Measurements from ENCODE around the gene STAC. TPM values are rescaled to one million over a fixed set of nuclear protein-coding genes. Genes with fewer than 3 reads are reported as not detected.

The STAC gene
- total and polyA plus RNA-seq, 5 experiments from 2014 or later = not detected

DNA sequence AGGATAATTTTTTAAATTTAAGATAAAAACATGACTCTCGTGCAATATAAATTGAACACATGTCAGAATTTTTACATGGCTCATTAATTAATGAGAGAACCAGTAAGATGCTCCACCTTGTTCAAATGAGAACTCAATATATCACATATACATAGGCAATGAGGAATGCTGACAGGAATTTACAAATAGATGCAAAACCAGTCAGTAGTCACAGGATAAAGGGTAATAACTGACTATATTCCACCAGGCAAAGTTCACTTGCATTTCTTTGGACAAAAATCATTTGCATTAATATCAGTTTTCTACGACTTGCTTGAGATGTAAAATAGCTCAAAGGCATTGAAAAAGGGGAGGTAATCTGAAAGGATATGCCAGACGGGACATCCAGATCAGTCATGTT is 139.4 kb downstream of the STAC start:
- Mint-ChIP-seq H3K4me3 (no peak overlapping the region), H3K36me3 (no peaks in the 10 kb centered on the region), H3K9me3 (peaks cover 0 to 4% (median 0%) of the 10 kb centered on the region in 9 donors), H3K27ac (no peak overlapping the region), H3K4me1 (no peaks in the 10 kb centered on the region), H3K27me3 (peaks cover 0 to 17% (median 4%) of the 10 kb centered on the region in 5 donors)
- ATAC-seq (no peak), DNase-seq (no peak)
- POLR2A ChIA-PET = no interaction called here

GRCh38 chr3:36520241-36521006 is 140.1 kb downstream of the STAC start:
- no peaks in the 10 kb centered on the region for H3K4me1 Mint-ChIP-seq
- no peak overlapping the region for H3K4me3 Mint-ChIP-seq
- H3K9me3 Mint-ChIP-seq = peaks cover 0 to 2% (median 0%) of the 10 kb centered on the region in 9 donors
- POLR2A ChIA-PET = no interaction called here
- peaks cover 0 to 17% (median 3%) of the 10 kb centered on the region in 5 donors for H3K27me3 Mint-ChIP-seq
- no peaks in the 10 kb centered on the region for H3K36me3 Mint-ChIP-seq
- DNase-seq (no peak), ATAC-seq (no peak)
- no peak overlapping the region for H3K27ac Mint-ChIP-seq

GRCh38 chr3:36521007-36521379 is 140.7 kb downstream of the STAC start:
- Mint-ChIP-seq H3K4me3 (no peak overlapping the region), H3K4me1 (no peaks in the 10 kb centered on the region), H3K27me3 (peaks cover 0 to 17% (median 3%) of the 10 kb centered on the region in 5 donors), H3K9me3 (no peaks in the 10 kb centered on the region), H3K27ac (no peak overlapping the region), H3K36me3 (no peaks in the 10 kb centered on the region)
- no peak for DNase-seq
- POLR2A ChIA-PET = no interaction called here
- ATAC-seq = no peak

DNA sequence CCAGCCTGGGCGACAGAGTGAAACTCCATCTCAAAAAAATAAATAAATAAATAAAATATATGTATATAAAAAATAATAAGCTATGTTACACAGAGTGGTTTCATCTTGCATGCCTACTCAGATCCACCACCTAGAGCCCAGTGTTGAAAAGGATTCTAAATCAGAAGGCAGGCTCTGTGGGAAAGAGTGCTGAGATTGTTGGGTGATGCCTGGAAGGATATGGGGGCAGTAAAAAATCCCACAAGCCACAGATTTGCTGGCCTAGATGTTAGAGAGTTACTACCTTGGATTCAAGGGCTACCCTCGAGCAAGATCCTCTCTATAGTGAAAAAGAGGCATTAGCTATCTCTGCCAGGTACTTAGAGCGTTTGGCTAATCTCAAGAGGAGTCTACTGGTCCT is 144.3 kb downstream of the STAC start:
- Mint-ChIP-seq H3K4me1 (no peaks in the 10 kb centered on the region), H3K9me3 (peaks cover 0 to 3% (median 0%) of the 10 kb centered on the region in 9 donors), H3K27me3 (peaks cover 0 to 11% (median 3%) of the 10 kb centered on the region in 5 donors), H3K27ac (no peak overlapping the region), H3K36me3 (no peaks in the 10 kb centered on the region), H3K4me3 (no peak overlapping the region)
- DNase-seq (no peak), ATAC-seq (no peak)
- POLR2A ChIA-PET = no interaction called here

GRCh38 chr3:36525115-36525801 is 145.0 kb downstream of the STAC start:
- POLR2A ChIA-PET = no interaction called here
- no peak overlapping the region for H3K27ac Mint-ChIP-seq
- no peaks in the 10 kb centered on the region for H3K4me1 Mint-ChIP-seq

GRCh38 chr3:36538136-36538749 is 157.9 kb downstream of the STAC start:
- peaks cover 0 to 3% (median 0%) of the 10 kb centered on the region in 9 donors for H3K9me3 Mint-ChIP-seq
- no peaks in the 10 kb centered on the region for H3K36me3 Mint-ChIP-seq
- H3K27me3 Mint-ChIP-seq = peaks cover 0 to 6% (median 2%) of the 10 kb centered on the region in 5 donors
- ATAC-seq = no peak
- no peak overlapping the region for H3K4me3 Mint-ChIP-seq
- no peaks in the 10 kb centered on the region for H3K4me1 Mint-ChIP-seq
- DNase-seq = no peak
- no peak overlapping the region for H3K27ac Mint-ChIP-seq
- POLR2A ChIA-PET = no interaction called here

More at GRCh38 chr3:36525115-36525801, 145.0 kb downstream of the STAC start:
- no peak for ATAC-seq
- H3K9me3 Mint-ChIP-seq = peaks cover 0 to 3% (median 0%) of the 10 kb centered on the region in 9 donors
- no peak overlapping the region for H3K4me3 Mint-ChIP-seq
- H3K36me3 Mint-ChIP-seq = no peaks in the 10 kb centered on the region
- no peak for DNase-seq
- H3K27me3 Mint-ChIP-seq = peaks cover 0 to 13% (median 3%) of the 10 kb centered on the region in 5 donors

DNA sequence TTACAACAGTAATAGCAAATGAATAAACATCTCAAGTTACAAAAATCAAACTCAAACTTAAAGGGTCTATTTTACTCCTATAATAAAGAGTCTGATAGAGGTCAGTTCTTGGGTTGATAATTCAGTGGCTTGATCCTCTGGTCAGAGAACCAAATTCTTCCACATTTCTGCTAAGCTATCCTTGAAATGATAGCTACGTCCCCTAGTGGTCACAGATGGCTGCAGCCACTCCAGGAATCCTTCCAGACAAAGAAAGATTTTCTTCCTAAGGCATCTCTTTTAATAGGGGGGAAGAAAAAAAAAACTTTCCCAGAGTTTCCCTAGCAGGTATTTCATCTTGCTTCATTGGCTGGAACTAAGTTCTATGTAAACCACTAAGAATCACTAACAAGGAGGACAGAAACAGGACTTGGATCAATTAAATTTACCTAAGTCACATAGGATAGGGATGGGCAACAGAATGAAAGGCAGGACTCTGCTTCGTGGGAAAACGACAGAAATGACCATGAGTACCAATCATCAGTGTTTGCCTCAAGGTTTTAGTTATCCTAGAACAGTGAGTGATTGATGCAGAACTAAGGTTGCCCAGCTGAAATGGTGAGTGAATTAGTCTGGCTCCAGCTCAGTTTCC is 160.7 kb downstream of the STAC start:
- H3K36me3 Mint-ChIP-seq = no peaks in the 10 kb centered on the region
- no peaks in the 10 kb centered on the region for H3K4me1 Mint-ChIP-seq
- POLR2A ChIA-PET = no interaction called here

GRCh38 chr3:36542186-36542585 is 161.9 kb downstream of the STAC start:
- POLR2A ChIA-PET = no interaction called here
- no peak for DNase-seq
- H3K27me3 Mint-ChIP-seq = peaks cover 0 to 16% (median 3%) of the 10 kb centered on the region in 5 donors
- H3K27ac Mint-ChIP-seq = no peak overlapping the region
- H3K9me3 Mint-ChIP-seq = no peaks in the 10 kb centered on the region
- no peaks in the 10 kb centered on the region for H3K36me3 Mint-ChIP-seq
- H3K4me1 Mint-ChIP-seq = no peaks in the 10 kb centered on the region
- no peak for ATAC-seq
- no peak overlapping the region for H3K4me3 Mint-ChIP-seq

More for the DNA sequence above, 160.7 kb downstream of the STAC start:
- no peak overlapping the region for H3K4me3 Mint-ChIP-seq
- no peak for DNase-seq
- peaks cover 0 to 12% (median 3%) of the 10 kb centered on the region in 5 donors for H3K27me3 Mint-ChIP-seq
- no peak overlapping the region for H3K27ac Mint-ChIP-seq
- H3K9me3 Mint-ChIP-seq = no peaks in the 10 kb centered on the region
- ATAC-seq = no peak

- Mint-ChIP-seq H3K9me3 (peaks cover 0 to 3% (median 0%) of the 10 kb centered on the region in 9 donors), H3K36me3 (no peaks in the 10 kb centered on the region), H3K4me3 (no peak overlapping the region), H3K27ac (no peak overlapping the region), H3K4me1 (no peaks in the 10 kb centered on the region), H3K27me3 (peaks cover 0 to 16% (median 3%) of the 10 kb centered on the region in 5 donors)
- DNase-seq = no peak
- ATAC-seq = no peak
- POLR2A ChIA-PET = no interaction called here
These were observed 163.1 kb downstream of the STAC start for GRCh38 chr3:36543276-36543997.

- peaks cover 0 to 16% (median 3%) of the 10 kb centered on the region in 5 donors for H3K27me3 Mint-ChIP-seq
- ATAC-seq = no peak
- POLR2A ChIA-PET = no interaction called here
- peaks cover 0 to 8% (median 0%) of the 10 kb centered on the region in 9 donors for H3K9me3 Mint-ChIP-seq
- no peak overlapping the region for H3K4me3 Mint-ChIP-seq
- peak in 1 of 10 donors; percentile 5 for DNase-seq
- H3K4me1 Mint-ChIP-seq = no peaks in the 10 kb centered on the region
- H3K36me3 Mint-ChIP-seq = no peaks in the 10 kb centered on the region
- H3K27ac Mint-ChIP-seq = peak overlapping the region in 2 of 10 donors; percentile 30 to 36
These were observed 165.9 kb downstream of the STAC start for GRCh38 chr3:36546226-36546625.

DNA sequence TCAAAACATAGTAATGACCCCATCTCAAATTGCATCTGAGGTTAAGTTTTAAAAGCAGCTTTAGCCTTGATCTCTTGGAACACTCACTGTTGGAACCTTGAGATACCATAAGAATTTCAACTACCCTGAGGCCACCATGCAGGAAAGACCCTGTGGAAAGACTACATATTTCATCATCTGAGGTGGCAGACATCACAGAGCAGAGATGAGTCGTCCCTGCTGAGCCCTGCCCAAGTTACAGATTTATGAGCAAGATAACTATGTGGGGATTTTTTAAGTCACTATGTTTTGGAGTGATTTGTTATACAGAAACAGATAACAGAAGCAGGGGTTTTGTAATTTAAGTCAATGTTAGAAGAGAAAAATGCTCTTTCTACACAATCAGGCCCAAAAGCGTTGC is 168.4 kb downstream of the STAC start:
- DNase-seq (no peak), ATAC-seq (no peak)
- Mint-ChIP-seq H3K4me1 (no peaks in the 10 kb centered on the region), H3K4me3 (no peak overlapping the region), H3K9me3 (peaks cover 0 to 8% (median 0%) of the 10 kb centered on the region in 9 donors), H3K27me3 (peaks cover 0 to 16% (median 3%) of the 10 kb centered on the region in 5 donors), H3K36me3 (no peaks in the 10 kb centered on the region), H3K27ac (no peak overlapping the region)
- POLR2A ChIA-PET = no interaction called here

GRCh38 chr3:36557021-36557707 is 176.9 kb downstream of the STAC start:
- peaks cover 0 to 10% (median 0%) of the 10 kb centered on the region in 4 donors for H3K4me1 Mint-ChIP-seq
- POLR2A ChIA-PET = no interaction called here
- no peak for ATAC-seq
- no peaks in the 10 kb centered on the region for H3K36me3 Mint-ChIP-seq
- H3K9me3 Mint-ChIP-seq = peaks cover 0 to 3% (median 0%) of the 10 kb centered on the region in 9 donors
- no peak overlapping the region for H3K27ac Mint-ChIP-seq
- no peak for DNase-seq
- peaks cover 0 to 7% (median 3%) of the 10 kb centered on the region in 5 donors for H3K27me3 Mint-ChIP-seq
- H3K4me3 Mint-ChIP-seq = no peak overlapping the region
